Kasumi-1 (cell line): Measurements from ENCODE around the gene CD59.
A peak's percentile ranks its signal among the peaks of the same experiment; 100 is the strongest.
"Not testable (repeated sequence)": the region's sequence is repeated elsewhere in the genome, so short reads cannot be mapped to it uniquely, and the experiment has no call there.

Experiments
- DNase-seq, 2 experiments: peaks; one replicate each; lab custom pipeline; 2025; lab: John Stamatoyannopoulos, UW

Gene CD59

GRCh38 chr11:33694346-33695050, 41.7 kb downstream of the CD59 start:
- peak; percentile 15 to 16 for DNase-seq

GRCh38 chr11:33692541-33692940, 43.7 kb downstream of the CD59 start:
- DNase-seq, result no peak

DNA sequence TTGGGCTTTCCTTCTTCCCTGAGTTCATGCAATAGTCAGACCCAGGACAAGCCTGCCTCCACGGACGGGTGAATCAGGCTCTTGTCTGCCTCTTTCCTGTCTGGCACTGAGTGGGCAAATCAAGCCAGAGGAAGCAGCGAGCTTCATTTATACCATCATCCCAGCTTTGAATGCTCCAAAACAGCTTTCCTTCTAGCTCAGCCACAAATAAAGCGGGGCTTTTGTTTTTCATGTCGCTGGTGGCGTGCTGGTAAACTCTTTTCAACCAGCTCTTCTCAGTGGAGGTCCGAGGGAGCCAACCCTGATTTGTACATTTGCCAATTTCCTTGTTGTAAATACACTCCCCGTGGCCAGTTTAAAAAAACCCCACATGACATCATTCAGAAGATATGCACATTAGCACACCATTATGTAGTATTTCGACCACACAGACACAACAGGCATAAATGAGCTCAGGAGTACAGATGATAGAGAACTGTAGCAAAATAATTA, 44.2 kb downstream of the CD59 start:
- DNase-seq, result no peak

- no peak for DNase-seq
Observed at GRCh38 chr11:33691066-33691864, 45.0 kb downstream of the CD59 start.

DNA sequence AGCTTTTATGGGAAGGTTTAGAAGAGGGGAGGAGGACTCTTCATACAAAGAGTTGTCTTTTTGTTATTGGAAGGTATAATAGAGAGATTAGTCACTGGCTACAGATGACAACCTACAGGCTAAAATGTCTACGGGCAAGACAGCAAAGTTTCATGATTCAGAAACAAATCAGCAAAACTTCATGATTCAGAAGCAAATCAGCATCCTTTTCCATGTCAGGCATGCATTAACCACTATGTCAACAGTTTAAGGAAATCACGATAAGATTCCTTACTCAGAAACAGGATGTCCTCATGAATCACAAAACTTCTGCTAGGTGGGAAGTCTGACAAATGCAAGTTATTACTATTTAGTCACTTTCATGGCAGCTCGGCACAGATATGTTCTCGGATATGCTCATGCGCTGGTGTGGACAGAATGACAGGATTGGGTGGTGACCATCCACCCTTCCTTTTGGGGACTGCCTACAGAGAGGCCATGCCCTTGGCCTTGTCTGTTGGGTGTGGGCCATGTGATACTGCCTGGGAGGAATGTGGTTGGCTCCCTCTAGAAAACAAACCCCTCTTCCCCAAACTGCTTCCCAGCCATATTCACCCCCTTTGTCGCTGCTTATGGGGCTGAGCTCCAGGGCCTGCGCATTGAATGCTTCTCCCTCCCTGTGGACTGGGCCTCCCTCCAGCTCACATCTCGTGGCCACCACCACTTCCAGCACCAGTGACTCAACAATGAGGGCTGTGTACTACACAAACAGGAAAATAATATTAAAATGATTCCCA, 45.7 kb downstream of the CD59 start:
- DNase-seq, result no peak

DNA sequence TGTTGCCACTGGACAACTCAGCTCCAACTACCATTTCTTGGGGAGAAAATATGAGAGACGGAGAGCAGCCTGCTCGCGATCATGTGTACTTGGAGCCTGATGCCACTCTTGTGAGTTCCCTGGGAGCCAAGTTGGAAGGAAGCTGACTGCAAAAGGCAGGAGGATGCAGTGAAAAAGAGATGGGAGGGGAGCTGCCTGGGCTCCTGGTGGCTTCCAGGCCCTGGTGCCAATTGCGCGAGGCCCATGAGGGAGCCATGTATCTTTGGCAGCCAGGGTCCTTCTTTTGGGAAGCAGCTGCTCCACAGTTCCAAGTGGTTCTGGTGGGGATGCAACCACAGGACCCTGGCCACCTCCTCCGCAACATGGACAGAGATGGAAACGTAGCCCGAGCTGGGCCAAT, 46.7 kb downstream of the CD59 start:
- no peak for DNase-seq

DNA sequence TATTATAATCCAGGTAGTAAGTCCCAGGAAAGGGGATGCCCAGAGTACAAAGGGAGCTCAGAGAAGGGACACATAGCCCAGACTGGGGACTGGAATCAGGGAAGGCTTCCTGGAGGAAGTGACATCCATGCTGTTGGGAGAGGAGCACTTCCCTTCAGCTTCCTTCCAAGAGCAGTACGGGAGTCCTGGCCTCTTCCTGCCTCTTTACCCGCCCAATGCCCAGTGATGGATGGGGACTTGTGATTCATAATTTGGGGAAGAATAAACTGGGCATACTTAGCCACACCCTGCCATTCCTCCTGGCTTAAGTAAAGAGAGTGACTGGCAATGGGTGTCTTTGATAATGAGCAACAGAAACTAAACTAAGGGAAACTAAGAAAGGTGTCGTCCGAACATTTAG, 47.1 kb downstream of the CD59 start:
- DNase-seq, result no peak

- DNase-seq, result peak; percentile 65 to 70
Observed at GRCh38 chr11:33687733-33688479, 48.3 kb downstream of the CD59 start.

DNA sequence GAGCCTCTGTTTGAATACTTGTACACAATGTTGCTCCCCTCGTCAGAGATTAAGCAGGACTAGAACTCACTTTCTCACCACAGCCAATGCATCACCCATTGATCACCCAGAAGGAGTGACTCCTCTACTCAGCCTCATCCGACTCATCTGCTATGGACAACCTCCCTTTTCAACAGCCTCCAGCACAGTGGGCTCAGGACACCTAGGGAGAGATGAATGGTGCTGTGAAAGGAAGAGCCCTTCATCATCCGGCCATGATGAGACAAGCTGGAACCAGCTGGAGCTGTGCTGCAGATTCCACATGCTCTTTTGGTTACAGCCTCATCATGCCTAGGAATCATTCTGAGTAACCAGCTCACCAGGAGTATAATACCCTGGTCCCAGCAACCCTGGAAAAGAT, 51.1 kb downstream of the CD59 start:
- no peak for DNase-seq

- no peak for DNase-seq
Observed at GRCh38 chr11:33684003-33684706, 52.1 kb downstream of the CD59 start.

DNA sequence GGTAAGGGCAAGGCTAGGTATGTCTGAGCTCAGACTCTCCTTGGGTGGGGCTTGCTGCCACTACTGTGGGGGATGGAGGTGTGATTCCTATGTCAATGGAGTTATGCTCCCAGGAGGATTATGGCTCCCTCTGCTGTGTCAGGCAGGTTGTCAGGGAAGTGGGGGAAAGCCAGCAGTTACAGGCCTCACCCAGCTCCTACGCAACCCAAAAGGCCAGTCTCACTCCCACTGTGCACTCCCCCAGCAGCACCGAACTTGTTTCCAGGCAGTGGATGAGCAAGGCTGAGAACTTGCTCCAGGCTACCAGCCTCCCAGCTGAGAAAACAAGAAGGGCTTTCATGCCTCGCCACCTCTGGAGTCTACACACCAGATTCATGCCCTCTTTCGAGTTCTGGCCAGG, 53.8 kb downstream of the CD59 start:
- no peak for DNase-seq

- DNase-seq, result no peak
Observed at GRCh38 chr11:33682019-33682418, 54.2 kb downstream of the CD59 start.

GRCh38 chr11:33678616-33679015, 57.6 kb downstream of the CD59 start:
- not testable (repeated sequence) for DNase-seq

GRCh38 chr11:33674035-33674814, 62.0 kb downstream of the CD59 start:
- no peak for DNase-seq

DNA sequence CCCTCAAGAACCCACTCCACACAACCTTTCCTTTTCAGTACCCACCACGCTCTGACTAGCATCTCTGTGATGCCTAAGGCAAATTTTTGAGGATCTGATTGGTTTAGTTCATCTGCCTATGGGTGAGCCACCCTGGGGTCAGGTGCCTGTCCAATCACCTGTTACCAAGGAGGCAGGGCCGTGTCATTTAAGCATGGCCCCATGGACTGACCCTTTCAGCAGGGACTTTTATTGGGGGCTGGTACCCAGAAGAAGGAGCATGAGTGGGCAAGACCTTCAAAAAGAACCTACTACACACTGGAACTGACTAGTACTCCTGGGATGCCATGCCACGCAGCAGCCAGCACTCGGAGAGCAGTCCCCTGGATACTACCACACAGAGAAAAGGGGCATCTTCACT, 64.0 kb downstream of the CD59 start:
- no peak for DNase-seq

- no peak for DNase-seq
Observed at GRCh38 chr11:33670250-33671011, 65.8 kb downstream of the CD59 start.

GRCh38 chr11:33669598-33670249, 66.5 kb downstream of the CD59 start:
- no peak for DNase-seq

GRCh38 chr11:33668951-33669596, 67.1 kb downstream of the CD59 start:
- no peak for DNase-seq

DNA sequence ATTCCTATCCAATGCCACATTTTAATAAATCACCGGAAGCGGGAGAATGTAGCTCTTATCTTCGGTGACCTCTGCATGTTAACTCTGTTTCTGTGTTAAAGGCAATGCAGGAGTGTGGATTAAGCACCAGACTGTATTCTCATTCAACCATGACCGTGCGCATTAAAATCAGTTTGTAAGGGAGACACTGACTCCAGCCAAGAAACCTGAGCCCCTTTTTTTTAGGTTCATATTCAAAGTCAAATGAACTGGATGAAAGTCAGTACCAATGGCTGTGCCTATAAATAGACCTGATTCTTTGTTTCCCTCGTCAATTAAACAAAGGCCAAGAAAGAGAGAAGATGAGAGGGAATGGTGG, 67.8 kb downstream of the CD59 start:
- DNase-seq, result no peak
